GM19238 (cell line): Measurements from ENCODE around the gene DDX28.

Source experiments
- DNase-seq: peaks from one replicate; pipeline ENCODE4 v3.0.0; 2011; ENCODE audit warnings: low spot score; ENCODE audit not compliant: insufficient read length

DDX28 gene, protein sequence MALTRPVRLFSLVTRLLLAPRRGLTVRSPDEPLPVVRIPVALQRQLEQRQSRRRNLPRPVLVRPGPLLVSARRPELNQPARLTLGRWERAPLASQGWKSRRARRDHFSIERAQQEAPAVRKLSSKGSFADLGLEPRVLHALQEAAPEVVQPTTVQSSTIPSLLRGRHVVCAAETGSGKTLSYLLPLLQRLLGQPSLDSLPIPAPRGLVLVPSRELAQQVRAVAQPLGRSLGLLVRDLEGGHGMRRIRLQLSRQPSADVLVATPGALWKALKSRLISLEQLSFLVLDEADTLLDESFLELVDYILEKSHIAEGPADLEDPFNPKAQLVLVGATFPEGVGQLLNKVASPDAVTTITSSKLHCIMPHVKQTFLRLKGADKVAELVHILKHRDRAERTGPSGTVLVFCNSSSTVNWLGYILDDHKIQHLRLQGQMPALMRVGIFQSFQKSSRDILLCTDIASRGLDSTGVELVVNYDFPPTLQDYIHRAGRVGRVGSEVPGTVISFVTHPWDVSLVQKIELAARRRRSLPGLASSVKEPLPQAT

DNA sequence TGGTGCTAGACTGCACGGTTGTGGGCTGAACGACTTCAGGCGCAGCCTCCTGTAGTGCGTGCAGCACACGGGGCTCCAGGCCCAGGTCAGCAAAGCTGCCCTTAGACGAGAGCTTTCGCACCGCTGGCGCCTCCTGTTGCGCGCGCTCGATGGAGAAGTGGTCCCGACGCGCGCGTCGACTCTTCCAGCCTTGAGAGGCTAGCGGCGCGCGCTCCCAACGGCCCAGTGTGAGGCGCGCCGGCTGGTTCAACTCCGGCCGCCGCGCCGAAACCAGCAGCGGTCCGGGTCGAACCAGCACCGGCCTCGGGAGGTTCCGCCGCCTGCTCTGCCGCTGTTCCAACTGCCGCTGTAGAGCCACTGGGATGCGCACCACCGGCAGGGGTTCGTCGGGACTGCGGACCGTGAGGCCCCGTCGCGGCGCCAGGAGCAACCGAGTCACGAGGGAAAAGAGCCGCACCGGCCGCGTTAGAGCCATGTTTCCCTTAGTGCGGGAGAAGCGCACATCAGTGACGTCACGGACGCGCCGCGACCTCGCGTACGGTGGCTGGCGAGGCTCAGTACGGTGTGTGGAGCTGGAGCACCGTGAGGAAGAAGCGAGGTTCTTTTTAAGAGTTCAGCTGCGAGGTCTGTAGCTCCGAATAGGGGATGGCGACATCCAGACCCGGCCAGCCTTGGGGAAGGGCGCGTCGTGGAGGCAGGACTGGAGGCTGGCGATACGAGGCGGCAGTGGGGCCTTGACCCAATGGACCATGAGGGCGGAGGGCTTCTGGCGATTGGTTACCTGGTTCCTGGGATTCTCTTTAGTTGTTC is at the start of gene DDX28, which contains the start of gene DUS2:
Gene DDX28 (minus strand): TSS at position 505 of the 810 bp plus-strand sequence. CDS start 30 bp downstream, at position 475.
Gene DUS2 (plus strand): TSS at position 557 of the 810 bp plus-strand sequence. CDS start 14,740 bp downstream, outside the sequence.
- DNase-seq, result peak; percentile 77

DNA sequence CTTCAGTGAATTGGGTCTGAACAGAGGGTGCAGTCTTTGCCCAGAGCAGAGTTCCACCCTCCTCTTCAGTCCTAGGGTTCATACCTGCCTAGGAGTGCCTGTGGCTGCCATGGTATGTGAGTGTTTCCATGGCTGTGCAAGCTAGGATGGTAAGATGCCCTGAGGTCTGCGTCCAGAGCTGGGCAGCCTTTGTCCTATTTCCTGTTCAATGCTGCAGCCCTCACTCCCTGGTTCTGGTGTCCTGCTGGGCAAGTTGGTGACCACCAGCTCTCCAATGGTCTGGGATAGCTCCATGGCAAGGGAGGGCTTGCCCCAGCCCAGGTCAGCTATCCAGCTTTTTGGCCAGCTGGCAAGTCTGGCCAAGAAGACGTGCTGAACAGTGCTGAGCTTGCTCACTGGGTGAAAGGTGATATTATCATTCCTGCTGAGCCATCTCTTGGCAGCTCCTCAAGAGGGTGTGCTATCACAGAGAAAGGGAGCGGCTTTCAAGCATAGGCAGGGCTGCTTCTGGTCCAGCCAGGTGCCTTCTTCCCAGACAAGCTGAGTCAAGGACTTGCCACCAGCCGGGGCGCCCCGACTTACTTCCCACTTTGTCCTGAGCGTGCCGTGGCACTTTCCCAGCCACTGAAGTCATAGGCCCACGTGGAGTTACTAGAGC is 49.1 kb upstream of the DDX28 start:
- no peak for DNase-seq

DNA sequence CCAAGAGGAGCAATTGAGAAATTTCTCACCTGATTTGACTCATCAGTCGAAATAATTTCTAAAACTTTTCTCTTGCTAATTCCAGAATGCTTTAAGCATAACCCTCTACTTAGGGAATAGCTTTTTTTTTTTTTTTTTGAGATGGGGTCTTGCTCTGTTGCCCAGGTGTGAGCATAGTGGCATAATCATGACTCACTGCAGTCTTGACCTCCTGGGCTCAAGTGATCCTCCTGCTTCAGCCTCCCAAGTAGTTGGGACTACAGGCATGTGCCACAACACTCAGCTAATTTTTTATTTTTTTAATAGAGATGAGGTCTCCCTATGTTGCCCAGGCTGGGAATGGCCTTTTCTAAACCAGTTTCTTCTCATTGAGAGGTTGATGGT is 48.5 kb upstream of the DDX28 start:
- no peak for DNase-seq

DNA sequence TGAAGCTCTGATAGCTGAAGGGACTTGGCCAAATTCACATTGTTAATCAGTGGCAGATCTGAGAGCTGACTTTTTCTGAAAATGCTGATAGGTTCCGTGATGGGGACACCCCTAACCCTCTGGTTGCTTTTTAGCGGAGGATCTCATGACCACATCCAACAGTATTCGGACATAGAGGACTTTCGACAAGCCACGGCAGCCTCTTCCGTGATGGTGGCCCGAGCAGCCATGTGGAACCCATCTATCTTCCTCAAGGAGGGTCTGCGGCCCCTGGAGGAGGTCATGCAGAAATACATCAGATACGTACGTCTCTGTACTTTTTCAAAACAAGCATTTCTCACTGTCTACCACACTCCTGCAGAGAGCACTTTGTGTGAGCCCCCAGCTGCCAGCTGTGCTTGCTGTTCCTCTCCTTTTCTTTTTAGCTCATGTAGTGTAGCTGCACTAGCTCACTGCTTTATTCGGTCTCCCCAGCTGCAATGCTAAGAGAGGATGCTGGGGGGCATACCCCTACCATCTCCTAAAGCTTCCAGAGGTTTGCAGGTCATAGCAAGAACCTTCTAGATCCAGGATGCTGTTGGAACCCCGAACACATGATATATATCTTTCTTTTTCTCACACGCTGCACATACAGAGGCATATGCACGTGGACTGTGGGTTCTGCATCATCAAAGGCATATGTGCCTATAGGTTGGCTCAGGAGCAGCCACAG is 47.9 kb upstream of the DDX28 start:
- no peak for DNase-seq

DNA sequence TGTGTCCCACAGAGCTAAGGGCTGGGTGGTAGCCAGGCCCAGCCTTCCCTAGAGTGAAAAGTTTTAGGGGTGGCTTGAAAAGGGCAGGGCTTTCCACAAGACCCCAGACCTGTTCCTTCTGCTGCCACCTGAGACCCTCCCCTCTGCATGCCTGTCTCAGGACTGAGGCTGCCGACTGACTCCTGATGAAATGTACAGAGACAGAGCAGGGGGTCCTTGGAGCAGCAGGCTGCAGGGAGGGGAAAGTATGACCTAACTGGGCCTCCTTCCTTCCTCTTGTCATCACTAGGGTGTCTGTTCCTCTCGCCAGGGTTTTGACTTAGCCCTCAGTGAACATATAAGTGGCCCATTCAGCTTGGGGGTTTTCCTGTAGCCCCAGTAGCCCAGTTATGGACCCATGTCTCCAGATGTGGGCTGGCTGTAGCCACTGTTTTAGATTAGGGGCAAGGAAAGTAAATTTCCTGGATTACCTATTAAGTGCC is 47.3 kb upstream of the DDX28 start:
- DNase-seq, result no peak

DNA sequence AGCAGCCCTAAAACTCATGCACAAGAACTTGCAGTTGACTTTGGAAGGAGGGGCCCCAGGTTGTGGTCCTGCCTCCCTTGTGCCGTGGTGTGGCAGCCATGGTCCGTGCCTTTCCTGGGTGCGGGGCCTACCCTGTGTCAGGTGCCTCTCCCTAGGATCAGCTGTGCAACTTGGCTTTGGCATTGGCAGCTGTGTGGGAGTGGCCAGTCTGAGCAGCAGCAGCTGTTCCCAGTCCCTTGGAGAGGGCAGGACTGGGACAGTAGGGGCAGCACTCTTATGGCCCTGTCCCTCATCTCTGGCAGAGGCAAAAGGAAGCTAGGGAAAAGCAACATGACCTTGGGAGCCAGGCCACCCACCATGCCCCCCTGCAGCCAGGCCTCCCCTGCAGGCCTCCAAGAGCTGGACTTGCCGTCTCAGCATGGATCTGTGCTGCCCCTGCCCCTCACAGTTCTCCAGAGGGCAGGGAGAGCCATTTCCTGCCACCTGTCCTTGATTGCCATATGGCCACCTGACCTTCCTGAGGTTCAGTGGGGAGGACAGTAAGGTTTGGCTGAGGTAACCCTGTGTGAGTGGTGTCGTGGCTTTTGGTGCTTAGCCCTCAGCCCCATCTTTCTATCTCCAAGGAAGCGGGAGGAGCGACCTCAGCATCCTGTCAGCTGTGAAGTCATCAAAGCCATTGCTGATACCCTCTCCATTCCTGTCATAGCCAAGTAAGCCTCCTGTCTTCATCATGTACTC is 46.6 kb upstream of the DDX28 start:
- DNase-seq, result no peak

DNA sequence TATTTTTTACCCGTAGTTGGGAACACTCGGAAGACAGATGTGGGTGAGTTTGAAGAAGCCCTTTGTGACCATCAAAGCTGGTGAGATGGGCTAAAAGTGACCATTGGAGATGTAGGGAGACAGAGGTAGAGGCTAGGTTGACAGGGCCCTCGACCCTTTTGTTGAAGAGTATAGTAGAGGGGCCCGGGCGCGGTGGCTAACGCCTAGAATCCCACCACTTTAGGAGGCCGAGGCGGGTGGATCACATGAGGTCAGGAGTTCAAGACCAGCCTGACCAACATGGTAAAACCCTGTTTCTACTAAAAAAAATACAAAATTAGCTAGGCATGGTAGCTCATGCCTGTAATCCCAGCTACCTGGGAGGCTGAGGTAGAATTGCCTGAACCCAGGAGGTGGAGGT is 45.9 kb upstream of the DDX28 start:
- no peak for DNase-seq

DNA sequence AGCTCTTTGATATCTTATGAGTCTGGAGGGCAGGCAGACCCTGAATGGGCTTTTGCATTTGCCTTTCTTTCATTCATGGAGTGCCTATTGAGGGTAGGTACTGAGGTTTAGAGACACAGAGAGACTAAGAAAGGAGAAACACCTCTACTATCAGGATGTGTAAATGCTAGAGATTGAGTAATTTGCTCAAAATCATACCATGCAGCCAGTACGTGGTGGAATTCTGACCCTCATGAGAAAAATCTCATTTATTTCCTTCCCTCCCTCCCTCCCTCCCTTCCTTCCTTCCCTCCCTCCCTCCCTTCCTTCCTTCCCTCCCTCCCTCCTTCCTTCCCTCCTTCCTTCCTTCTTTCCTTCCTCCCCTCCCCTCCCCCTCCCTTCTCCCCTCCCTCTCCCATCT is 43.7 kb upstream of the DDX28 start:
- DNase-seq, result no peak

DNA sequence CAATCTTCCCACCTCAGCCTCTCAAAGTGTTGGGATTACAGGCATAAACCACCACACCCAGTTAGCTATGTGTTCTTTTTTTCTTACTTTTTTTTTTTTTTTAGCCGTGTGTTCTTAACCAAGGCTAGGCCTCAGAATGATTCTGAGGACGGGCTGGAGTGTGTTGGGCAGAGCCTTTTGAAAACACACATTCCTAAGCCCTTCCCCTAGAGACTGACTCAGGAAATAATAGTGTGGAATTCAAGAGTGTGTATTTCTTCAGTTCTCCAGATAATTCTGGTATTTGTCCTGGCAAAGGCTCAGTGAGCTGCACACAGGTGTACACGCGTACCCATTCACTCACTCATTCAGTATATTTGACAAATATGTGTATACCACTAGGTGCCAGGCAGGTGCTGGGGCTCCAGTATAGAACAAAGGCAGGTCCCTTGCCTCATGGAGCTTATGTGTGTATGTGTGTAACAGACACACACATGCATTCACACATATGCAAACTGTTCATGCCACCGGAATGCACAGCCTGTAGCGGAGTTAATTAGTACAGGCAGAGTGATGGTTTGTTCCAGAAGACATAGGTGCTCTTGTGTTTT is 42.8 kb upstream of the DDX28 start:
- DNase-seq, result no peak

DNA sequence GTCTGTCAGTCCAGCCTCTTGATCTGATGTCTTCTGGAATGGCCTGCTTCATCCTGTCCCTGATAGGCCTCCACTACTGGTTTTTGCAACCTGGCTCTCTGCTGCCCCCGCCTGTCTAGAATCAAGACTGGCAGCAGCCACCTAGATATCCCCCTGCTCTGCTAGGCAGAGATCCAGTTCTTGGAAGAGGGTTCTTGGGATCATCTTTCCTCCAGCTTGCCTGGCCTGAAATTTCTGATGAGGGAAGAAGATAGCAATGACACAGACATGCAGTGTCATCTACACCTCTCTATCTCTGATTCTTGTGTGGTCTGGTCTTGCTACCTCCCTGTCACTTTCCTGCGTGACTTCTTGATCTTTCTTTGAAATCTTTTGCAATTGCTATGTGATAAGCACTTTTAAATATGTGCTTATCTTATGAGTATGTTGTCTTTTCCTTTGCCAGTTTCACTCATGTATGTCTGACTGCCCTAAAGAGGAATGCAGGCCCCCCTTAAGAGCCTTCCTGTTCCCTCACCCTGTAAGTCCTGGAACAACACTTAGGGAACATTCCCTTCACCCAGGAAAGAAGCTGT is 41.8 kb upstream of the DDX28 start:
- DNase-seq, result peak; percentile 69

DNA sequence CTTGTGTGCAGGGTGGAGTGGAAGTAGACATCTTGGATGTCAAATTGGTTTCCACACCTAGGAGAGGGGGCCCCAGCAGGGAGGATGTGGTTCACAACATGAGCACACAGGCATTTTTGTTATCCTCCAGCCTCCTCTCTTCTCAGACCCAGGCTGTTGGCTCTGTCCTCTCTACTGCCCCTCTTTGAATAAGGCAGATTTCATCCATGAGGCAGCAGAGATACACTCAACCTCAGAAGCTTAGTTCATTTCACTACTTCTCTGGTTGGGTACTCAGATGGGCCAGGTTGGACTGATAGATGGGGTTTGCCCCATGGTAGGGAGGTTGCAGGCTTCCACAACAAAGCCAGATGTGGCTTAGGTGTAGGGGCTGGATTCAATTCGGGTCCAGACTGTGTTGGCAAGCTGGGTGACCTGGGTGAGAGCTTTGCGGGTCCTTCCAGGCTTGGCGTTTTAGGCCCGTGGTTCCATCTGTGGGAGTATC is 39.9 kb upstream of the DDX28 start:
- no peak for DNase-seq

DNA sequence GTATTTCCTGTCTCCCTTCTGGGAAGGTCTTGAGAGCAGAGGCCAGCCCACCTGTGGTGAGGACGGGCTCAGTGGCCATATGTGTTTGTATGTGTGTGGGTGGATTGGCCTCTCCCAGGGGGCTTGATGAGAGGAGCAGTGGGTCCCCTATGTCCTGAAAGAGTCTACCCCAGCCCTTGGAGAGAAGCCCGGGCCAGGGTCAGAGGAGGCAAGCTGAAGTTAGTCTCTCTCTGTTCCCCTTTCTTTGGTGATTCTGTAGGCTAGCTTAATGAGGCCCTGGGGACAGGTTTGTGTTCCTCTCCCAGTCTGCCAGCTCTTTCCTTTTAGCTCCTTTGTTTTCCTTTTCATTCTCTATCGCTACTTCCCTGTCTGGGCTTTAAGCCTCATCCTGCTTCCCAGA is 38.4 kb upstream of the DDX28 start:
- no peak for DNase-seq

DNA sequence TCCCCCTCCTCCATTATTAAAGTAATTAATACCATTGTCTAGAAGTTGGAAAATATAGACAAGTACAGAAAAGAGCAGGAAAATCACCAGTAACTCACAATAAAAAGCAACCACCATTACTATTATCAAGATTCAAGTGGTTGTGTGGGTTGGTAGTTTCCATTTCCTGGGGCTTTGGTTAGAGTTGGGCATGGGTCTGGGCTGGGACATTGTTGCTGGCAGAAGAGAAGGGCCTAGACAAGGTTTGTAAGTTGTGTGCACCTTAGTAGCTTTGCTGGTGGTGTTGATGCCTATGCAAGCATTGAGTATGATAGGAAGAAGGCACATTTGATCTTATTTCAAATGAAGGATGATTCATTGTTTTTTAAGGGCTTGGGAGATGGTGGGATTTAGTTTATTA is 36.8 kb upstream of the DDX28 start:
- no peak for DNase-seq

DNA sequence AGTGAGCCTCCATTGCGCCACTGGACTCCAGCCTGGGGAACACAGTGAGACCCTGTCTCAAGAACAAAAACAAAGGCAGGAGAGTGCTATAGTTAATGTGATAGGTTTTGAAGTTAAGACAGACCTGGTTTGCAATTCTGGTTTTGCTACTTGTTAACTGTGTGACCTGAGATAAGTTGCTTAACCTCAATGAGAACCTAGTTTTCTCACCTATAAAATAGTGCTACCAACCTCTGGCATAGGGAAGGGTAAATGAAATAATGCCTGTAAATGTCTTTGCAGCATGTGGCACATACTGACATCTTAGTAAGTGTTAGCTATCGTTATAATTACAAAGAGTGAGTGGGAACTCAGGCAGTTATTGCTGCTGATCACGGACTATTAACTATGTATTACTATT is 32.4 kb upstream of the DDX28 start:
- no peak for DNase-seq

DNA sequence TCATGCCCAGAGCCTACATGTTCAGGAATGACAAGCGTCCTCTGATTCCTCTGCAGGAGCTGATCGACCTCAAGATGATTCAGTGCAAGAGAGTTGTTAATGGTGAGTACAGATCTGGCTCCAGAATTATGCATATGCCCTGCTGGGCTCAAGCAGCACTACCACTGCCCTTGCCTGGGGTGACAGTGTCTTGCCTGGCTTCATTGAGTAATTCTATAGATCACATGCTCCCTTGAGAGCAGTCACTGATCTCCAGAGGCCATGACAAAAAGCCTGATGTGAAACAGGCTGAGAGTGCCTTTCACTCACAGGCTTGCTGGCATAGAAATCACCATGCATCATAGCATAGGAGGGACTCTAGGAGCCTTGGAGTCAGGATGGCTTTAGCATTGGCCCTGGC is 26.4 kb upstream of the DDX28 start:
- no peak for DNase-seq

DNA sequence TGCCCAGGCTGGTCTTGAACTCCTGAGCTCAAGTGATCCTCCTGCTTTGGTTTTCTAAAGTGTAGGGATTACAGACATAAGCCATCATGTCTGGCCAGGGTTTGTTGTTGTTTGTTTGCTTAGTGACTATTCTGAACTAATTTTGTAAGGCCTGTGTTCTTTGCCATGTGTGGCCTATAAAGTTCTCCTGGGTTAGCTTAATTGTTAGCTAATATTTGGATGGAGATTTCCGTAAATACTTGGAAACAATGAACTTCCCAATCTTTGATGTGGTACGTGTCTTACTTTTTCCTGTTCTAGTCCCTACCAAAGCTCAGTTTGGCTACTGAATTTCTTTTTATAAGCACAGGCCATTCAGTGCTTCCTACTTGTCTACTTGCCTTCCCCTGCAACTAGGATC is 25.0 kb upstream of the DDX28 start:
- no peak for DNase-seq

DNA sequence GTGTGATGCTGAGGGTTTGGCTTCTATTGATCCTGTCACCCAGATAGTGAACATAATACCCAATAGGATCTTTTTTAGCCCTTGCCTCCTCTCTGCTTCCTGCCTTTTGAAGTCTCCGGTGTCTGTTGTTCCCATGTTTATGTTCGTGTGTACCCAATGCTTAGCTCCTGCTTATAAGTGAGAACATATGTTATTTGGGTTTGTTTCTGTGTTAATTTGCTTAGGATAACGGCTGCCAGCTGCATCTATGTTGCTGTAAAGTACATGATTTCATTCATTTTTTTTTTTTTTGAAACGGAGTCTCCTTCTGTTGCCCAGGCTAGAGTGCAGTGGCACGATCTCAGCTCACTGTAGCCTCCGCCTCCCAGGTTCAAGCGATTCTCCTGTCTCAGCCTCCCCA is 23.1 kb upstream of the DDX28 start:
- no peak for DNase-seq

DNA sequence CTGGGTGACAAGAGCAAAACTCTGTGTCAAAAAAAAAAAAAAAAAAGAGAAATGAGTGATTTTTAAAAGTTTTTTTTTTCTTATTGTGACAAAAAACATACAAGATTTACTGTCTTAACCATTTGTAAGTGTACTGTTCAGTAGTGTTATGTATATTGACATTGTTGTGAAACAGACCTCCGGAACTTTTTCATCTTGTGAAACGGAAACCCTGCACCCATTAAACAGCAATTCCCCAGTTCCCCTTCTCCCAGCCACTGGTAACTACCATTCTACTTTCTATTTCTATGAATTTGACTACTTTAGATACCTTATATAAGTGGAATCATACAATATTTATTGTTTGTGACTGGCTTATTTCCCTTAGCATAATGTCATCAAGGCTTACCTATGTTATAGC is 18.8 kb upstream of the DDX28 start:
- no peak for DNase-seq

DNA sequence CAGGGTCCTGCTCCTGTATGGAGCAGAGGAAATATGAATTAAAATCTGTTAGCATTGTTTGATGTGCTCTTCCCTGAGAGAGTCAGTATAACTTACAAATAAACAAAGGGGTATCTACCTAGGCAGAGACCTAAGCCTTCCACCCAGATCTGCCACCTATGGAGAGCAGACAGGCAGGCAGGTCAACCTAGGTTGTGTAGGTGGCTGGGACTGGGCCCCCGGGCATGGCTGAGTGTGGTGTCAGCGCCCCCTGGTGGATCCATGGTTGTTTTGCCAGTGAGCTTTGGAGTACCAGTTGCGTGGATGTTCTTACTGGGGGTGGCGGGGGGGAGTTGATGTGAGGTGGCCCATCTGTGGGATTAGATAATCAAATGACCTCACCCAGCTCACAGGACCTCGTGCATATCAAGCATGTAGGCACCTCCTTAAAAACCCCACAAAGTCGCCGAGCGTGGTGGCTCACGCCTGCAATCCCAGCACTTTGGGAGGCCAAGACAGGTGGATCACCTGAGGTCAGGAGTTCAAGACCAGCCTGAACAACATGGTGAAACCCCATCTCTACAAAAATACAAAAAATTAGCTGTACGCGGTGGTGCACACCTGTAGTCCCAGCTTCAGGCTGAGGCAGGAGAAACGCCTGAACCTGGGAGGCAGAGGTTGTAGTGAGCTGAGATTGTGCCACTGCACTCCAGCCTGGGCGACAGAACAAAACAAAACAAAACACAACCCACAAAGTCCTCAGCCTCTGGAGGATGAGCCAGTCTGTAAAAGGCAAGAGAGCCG is 17.7 kb upstream of the DDX28 start:
- DNase-seq, result peak; percentile 74
